Smooth muscle cell (in vitro differentiated cells): ENCODE measurements around the gene MRLN. TPM values are rescaled to one million over a fixed set of nuclear protein-coding genes. Genes with fewer than 3 reads are reported as not detected.
"Not testable (repeated sequence)": the region's sequence is repeated elsewhere in the genome, so short reads cannot be mapped to it uniquely, and the experiment has no call there.

Source experiments
- DNase-seq: peaks from one replicate; lab custom pipeline; 2025; ENCODE audit not compliant: unreplicated experiment; lab: John Stamatoyannopoulos, UW
- H2AFZ ChIP-seq: fragments of 200-600 bp; sonication (generic); 2 replicates; pipeline ENCODE4 v1.6.0; 2016; ENCODE audit warnings: antibody characterized with exemption, low read depth, mild to moderate bottlenecking
- H3F3A ChIP-seq: fragments of 200-600 bp; sonication (generic); 2 replicates; pipeline ENCODE4 v1.6.0; 2017; ENCODE audit warnings: antibody characterized with exemption, low read depth
- H3K27ac ChIP-seq: fragments of 200-600 bp; sonication (generic); 2 replicates; pipeline ENCODE4 v1.5.1; 2016; ENCODE audit warnings: low read depth, mild to moderate bottlenecking
- H3K27me3 ChIP-seq: fragments of 200-600 bp; sonication (generic); 2 replicates; pipeline ENCODE4 v1.6.1; 2016; ENCODE audit warnings: low read depth, mild to moderate bottlenecking
- H3K36me3 ChIP-seq: fragments of 200-600 bp; sonication (generic); 2 replicates; pipeline ENCODE4 v1.5.1; 2016; ENCODE audit warnings: low read depth
- H3K4me1 ChIP-seq: fragments of 200-600 bp; sonication (generic); 2 replicates; pipeline ENCODE4 v1.5.1; 2016; ENCODE audit warnings: low read depth
- H3K4me2 ChIP-seq: fragments of 200-600 bp; sonication (generic); 2 replicates; pipeline ENCODE4 v1.6.0; 2016; ENCODE audit warnings: mild to moderate bottlenecking
- H3K4me3 ChIP-seq: fragments of 200-600 bp; sonication (generic); 2 replicates; pipeline ENCODE4 v1.5.1; 2016; ENCODE audit warnings: mild to moderate bottlenecking
- H3K79me2 ChIP-seq: fragments of 200-600 bp; sonication (generic); 2 replicates; pipeline ENCODE4 v1.6.0; 2016; ENCODE audit warnings: low read depth, mild to moderate bottlenecking
- H3K9ac ChIP-seq: fragments of 200-600 bp; sonication (generic); 2 replicates; pipeline ENCODE4 v1.6.0; 2016; ENCODE audit warnings: low read depth
- H3K9me3 ChIP-seq: fragments of 200-600 bp; sonication (generic); replicated peaks from 2 replicates; pipeline ENCODE4 v1.5.1; 2016; ENCODE audit warnings: low read depth
- H4K20me1 ChIP-seq: fragments of 200-600 bp; sonication (generic); 2 replicates; pipeline ENCODE4 v1.6.0; 2016; ENCODE audit warnings: low read depth
- WGBS: methylation state at CpG from one replicate; pipeline ENCODE4 v1.1.7; 2016; ENCODE audit warnings: low lambda C conversion rate; 5-methylcytosine and 5-hydroxymethylcytosine counted together
- polyA plus RNA-seq: library from polyadenylated mRNA; unstranded; fragments of >200 nt; fragmentation: Nextera tagmentation; extraction: Ambion mirVana; gene quantifications from 2 replicates; pipeline ENCODE4 v1.2.1, GENCODE V29; 2016
- total RNA-seq: library from RNA; depleted of rRNA; stranded (reverse); fragments of >200 nt; gene quantifications from 2 replicates; pipeline ENCODE4 v1.2.3, GENCODE V29; 2014
- TF ChIP-seq, protein P1 (sequence below): fragments of 200-600 bp; sonication (generic); IDR thresholded peaks from 2 replicates; pipeline ENCODE4 v1.5.1; 2017; ENCODE audit warnings: borderline replicate concordance, mild to moderate bottlenecking, antibody characterized with exemption; ENCODE audit not compliant: insufficient read depth, poor library complexity, severe bottlenecking

Gene MRLN
- total and polyA plus RNA-seq, 2 experiments from 2014 or later, result not detected

DNA sequence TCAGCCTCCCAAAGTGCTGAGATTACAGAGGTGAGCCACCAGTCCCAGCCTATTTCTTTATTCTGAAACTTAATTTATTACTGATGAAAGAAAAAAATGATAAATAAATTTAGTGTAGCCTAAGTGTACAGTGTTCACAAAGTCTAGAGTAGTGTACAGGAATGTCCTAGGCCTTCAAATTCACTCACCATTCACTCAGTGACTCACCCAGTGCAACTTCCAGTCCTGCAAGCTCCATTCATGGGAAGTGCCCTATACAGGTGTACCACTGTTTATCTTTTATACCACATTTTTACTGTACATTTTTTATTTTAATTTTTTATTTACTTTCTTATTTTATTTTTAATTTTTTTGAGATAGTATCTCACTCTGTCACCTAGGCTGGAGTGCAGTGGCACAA is 12.2 kb downstream of the MRLN start:
- Histone ChIP-seq H3K9ac (no peak overlapping the region), H3K4me2 (no peak overlapping the region), H3K27me3 (no peaks in the 10 kb centered on the region), H3F3A (no peaks in the 10 kb centered on the region), H4K20me1 (no peaks in the 10 kb centered on the region), H3K27ac (no peak overlapping the region), H3K4me3 (no peak overlapping the region), H3K9me3 (no peaks in the 10 kb centered on the region), H3K36me3 (no peaks in the 10 kb centered on the region), H3K4me1 (no peaks in the 10 kb centered on the region), H2AFZ (no peak overlapping the region), H3K79me2 (no peaks in the 10 kb centered on the region)
- no peak for DNase-seq
- TF ChIP-seq, protein P1, sequence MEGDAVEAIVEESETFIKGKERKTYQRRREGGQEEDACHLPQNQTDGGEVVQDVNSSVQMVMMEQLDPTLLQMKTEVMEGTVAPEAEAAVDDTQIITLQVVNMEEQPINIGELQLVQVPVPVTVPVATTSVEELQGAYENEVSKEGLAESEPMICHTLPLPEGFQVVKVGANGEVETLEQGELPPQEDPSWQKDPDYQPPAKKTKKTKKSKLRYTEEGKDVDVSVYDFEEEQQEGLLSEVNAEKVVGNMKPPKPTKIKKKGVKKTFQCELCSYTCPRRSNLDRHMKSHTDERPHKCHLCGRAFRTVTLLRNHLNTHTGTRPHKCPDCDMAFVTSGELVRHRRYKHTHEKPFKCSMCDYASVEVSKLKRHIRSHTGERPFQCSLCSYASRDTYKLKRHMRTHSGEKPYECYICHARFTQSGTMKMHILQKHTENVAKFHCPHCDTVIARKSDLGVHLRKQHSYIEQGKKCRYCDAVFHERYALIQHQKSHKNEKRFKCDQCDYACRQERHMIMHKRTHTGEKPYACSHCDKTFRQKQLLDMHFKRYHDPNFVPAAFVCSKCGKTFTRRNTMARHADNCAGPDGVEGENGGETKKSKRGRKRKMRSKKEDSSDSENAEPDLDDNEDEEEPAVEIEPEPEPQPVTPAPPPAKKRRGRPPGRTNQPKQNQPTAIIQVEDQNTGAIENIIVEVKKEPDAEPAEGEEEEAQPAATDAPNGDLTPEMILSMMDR, result no peak

DNA sequence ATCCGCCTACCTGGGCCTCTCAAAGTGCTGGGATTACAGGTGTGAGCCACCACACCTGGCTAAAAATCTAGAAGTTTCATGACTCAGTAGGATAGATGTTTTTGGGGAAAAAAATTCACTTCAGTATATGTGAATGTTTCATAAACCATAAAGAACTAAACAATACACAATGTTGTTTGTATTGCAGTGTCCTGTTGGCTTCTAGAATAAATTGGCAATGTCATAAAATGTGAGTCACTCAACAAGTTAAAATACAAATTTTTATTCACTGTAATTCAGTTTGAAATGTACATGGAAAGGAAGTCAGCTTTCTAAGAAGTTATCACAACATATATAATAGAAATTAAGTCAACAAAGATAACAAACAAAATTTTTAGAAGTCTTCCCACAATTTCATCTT is 16.5 kb downstream of the MRLN start:
- Histone ChIP-seq H3F3A (no peaks in the 10 kb centered on the region), H3K36me3 (no peaks in the 10 kb centered on the region), H4K20me1 (no peaks in the 10 kb centered on the region), H3K4me1 (no peaks in the 10 kb centered on the region), H3K27ac (no peak overlapping the region), H3K4me2 (no peak overlapping the region), H3K9me3 (no peaks in the 10 kb centered on the region), H3K4me3 (no peak overlapping the region), H2AFZ (no peak overlapping the region), H3K9ac (no peak overlapping the region), H3K27me3 (no peaks in the 10 kb centered on the region), H3K79me2 (no peaks in the 10 kb centered on the region)
- WGBS, result 94% methylated on average over 1 of the region's 1 CpG
- TF ChIP-seq, protein P1, result no peak
- no peak for DNase-seq

DNA sequence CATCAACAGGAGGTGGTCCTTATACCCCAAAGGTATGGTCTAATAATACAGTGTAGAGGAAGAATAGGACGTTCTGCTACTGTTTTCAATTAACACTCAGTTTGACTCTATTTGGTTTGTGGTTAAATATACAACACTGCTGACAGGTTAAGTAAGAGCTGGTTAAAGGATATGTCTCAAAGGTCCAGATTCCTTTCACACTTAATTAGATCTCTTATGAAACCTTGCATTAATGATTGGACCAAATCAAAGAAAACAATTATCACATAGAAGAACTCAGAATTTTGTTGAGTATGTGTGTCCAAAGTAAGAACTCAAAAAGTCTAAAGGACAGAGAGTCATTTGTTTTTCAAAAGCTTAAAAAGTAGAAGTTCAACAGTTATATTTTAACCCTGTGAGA is 18.0 kb downstream of the MRLN start:
- H3K27ac ChIP-seq, result no peak overlapping the region
- H2AFZ ChIP-seq, result no peak overlapping the region
- no peaks in the 10 kb centered on the region for H3F3A ChIP-seq
- H3K4me2 ChIP-seq, result no peak overlapping the region
- H3K4me1 ChIP-seq, result no peaks in the 10 kb centered on the region
- WGBS, result 77% methylated on average over 1 of the region's 1 CpG
- H3K9me3 ChIP-seq, result no peaks in the 10 kb centered on the region
- no peaks in the 10 kb centered on the region for H3K36me3 ChIP-seq
- H3K27me3 ChIP-seq, result no peaks in the 10 kb centered on the region
- no peak overlapping the region for H3K4me3 ChIP-seq
- no peak for DNase-seq
- TF ChIP-seq, protein P1, result no peak
- H3K79me2 ChIP-seq, result no peaks in the 10 kb centered on the region
- H4K20me1 ChIP-seq, result no peaks in the 10 kb centered on the region
- H3K9ac ChIP-seq, result no peak overlapping the region

DNA sequence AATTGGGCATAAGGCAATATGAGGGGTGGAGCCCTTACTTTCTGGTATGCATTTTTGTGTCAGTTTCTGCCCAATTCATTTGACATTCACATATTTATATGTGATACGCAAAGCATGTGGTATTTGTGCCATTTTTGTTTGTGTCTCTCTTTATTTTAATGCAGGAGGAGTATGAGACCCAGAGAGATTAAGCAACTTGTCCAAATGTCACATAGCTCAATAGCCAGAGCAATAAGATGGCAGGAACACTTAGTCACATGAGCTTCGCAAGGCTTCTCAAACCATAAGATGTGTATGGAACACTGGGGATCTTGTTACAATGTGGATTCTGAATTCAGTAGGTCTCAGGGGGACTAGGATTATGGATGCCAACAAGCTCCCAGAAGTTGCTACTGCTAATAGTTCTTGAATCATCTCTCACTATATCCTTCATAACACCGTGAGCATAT is 19.2 kb downstream of the MRLN start:
- Histone ChIP-seq H3K4me2 (no peak overlapping the region), H3K4me3 (no peak overlapping the region), H2AFZ (no peak overlapping the region), H3K36me3 (no peaks in the 10 kb centered on the region), H3K9ac (no peak overlapping the region), H3K27me3 (no peaks in the 10 kb centered on the region), H4K20me1 (no peaks in the 10 kb centered on the region), H3K79me2 (no peaks in the 10 kb centered on the region), H3K27ac (no peak overlapping the region), H3K9me3 (no peaks in the 10 kb centered on the region), H3F3A (no peaks in the 10 kb centered on the region), H3K4me1 (no peaks in the 10 kb centered on the region)
- WGBS, result 97% methylated on average over 3 of the region's 3 CpGs
- TF ChIP-seq, protein P1, result no peak
- DNase-seq, result no peak

DNA sequence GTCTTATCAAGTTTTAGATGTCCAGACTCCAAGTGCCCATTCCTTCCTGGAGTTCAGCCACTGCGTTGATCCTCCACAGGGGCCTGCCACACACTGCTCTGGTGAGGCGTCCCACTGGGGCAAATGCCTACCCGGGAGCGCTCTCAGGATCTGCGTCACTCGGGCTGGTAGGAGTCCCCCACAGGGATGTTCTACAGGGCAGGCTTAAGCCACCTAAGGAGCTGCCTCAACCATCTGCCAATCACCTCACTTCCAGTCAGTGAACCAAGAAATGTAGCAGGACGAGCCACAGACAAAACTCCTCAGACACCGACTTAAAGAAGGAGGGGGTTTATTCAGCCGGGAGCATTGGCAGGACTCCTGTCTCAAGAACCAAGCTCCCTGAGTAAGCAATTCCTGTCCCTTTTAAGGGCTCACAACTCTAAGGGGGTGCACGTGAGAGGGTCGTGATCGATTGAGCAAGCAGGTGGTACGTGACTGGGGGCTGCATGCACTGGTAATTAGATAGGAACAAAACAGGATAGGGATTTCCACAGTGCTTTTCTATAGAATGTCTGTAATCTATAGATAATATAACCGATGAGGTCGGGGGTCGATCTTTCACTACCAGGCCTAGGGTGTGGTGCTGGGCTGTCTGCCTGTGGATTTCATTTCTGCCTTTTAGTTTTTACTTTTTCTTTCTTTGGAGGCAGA is 19.8 kb downstream of the MRLN start:
- not testable (repeated sequence) for H3K79me2 ChIP-seq, DNase-seq, H4K20me1 ChIP-seq, H3K36me3 ChIP-seq, H3F3A ChIP-seq, H3K4me1 ChIP-seq, H3K9ac ChIP-seq, H3K4me2 ChIP-seq, H3K9me3 ChIP-seq, H3K27ac ChIP-seq, H2AFZ ChIP-seq, H3K4me3 ChIP-seq, H3K27me3 ChIP-seq
- WGBS, result 94% methylated on average over 16 of the region's 16 CpGs
